K562 (cell line): ENCODE measurements around the gene LBH. TPM values are rescaled to one million over a fixed set of nuclear protein-coding genes. Genes with fewer than 3 reads are reported as not detected.

Experiments used
- ATAC-seq: fragments of 200-7000 bp; cut with Tn5 transposase; 3 replicates; pipeline ENCODE4 v1.9.1; 2020; ENCODE audit warnings: moderate library complexity
- BruUV-seq: library from RNA; stranded (reverse); fragments of 400-500 nt; replicated peaks from 2 replicates; lab custom pipeline; 2021; lab: Mats Ljungman, UMichigan
- CTCF ChIA-PET: fragments of 300-600 bp; formaldehyde crosslinking; extraction: SDS; loops from one replicate; lab custom pipeline; 2021; ENCODE audit warnings: low intra/inter-chr PET ratio; lab: Yijun Ruan, JAX
- POLR2A ChIA-PET: fragments of 300-600, 350-650 bp; sonication (Branson Sonifier 250); formaldehyde crosslinking; extraction: SDS; loops from one replicate; lab custom pipeline; 2021; ENCODE audit warnings: antibody characterized with exemption, inconsistent platforms; lab: Yijun Ruan, JAX
- DNase-seq, 4 experiments: peaks; one replicate each; pipeline versions ENCODE4 v3.0.0 to v3.0.0-alpha.2; 2011 to 2018; ENCODE audit warnings: low spot score in 3 of 4, mixed read lengths in 3 of 4; ENCODE audit errors: extremely low read depth in 1 of 4
- FAIRE-seq: peaks from 2 replicates; lab custom pipeline; 2011; peaks lifted over from hg19 to GRCh38; lab: Jason Lieb, UNC
- H2AFZ ChIP-seq: 2 replicates; pipeline ENCODE4 v1.6.0; 2011; ENCODE audit warnings: low read depth, low read length, control low read depth, inconsistent platforms
- H3K27ac ChIP-seq: fragments of 200-600 bp; 3 replicates; pipeline ENCODE4 v1.8.0; 2011; ENCODE audit warnings: low read depth, mild to moderate bottlenecking, control low read depth, inconsistent platforms, low read length, moderate library complexity, mixed read lengths; ENCODE audit errors: extremely low read depth
- H3K27me3 ChIP-seq, 2 experiments: fragments of 300-600 bp in 1 of 2; 2 replicates in 1 of 2; 3 replicates in 1 of 2; pipeline versions ENCODE4 v1.6.0 to v1.8.0; 2011; ENCODE audit warnings: inconsistent platforms in 2 of 2, low read length in 2 of 2, mild to moderate bottlenecking in 1 of 2, mixed read lengths in 1 of 2, moderate library complexity in 1 of 2; ENCODE audit not compliant: control insufficient read depth in 2 of 2, insufficient read depth in 2 of 2
- H3K36me3 ChIP-seq: fragments of 300-600 bp; 3 replicates; pipeline ENCODE4 v1.8.0; 2011; ENCODE audit warnings: mild to moderate bottlenecking, low read length, inconsistent platforms; ENCODE audit not compliant: control insufficient read depth, insufficient read depth
- H3K4me1 ChIP-seq, 2 experiments: fragments of 200-600 bp in 1 of 2; replicated peaks in 1 of 2; 2 replicates in 1 of 2; 3 replicates in 1 of 2; pipeline versions ENCODE4 v1.5.1 to v1.8.0; 2011; ENCODE audit warnings: inconsistent platforms in 2 of 2, low read length in 2 of 2, mild to moderate bottlenecking in 1 of 2, mixed read lengths in 1 of 2, moderate library complexity in 1 of 2; ENCODE audit not compliant: control insufficient read depth in 2 of 2, insufficient read depth in 2 of 2
- H3K4me2 ChIP-seq: 2 replicates; pipeline ENCODE4 v1.6.1; 2011; ENCODE audit warnings: low read length, control low read depth, inconsistent platforms, mixed read lengths; ENCODE audit not compliant: insufficient read depth
- H3K4me3 ChIP-seq: fragments of 200-600 bp; sonication (generic), shearing (Covaris generic); 2 replicates; pipeline ENCODE4 v1.5.1; 2016; ENCODE audit warnings: control low read depth, inconsistent platforms
- H3K79me2 ChIP-seq: fragments of 200-600 bp; 3 replicates; pipeline ENCODE4 v1.8.0; 2011; ENCODE audit warnings: low read length, inconsistent platforms; ENCODE audit not compliant: control insufficient read depth, insufficient read depth
- H3K9ac ChIP-seq, 2 experiments: 2 replicates each; pipeline versions ENCODE4 v1.6.0 to v1.6.1; 2011; ENCODE audit warnings: low read depth in 2 of 2, low read length in 2 of 2, control low read depth in 1 of 2, inconsistent platforms in 1 of 2, mild to moderate bottlenecking in 1 of 2, mixed read lengths in 1 of 2; ENCODE audit not compliant: insufficient read depth in 1 of 2
- H3K9me1 ChIP-seq: one replicate; pipeline ENCODE4 v1.6.0; 2011; ENCODE audit warnings: inconsistent platforms, mild to moderate bottlenecking, low read length, moderate library complexity; ENCODE audit not compliant: control insufficient read depth, insufficient read depth
- H3K9me3 ChIP-seq: replicated peaks from 2 replicates; pipeline ENCODE4 v1.5.1; 2011; ENCODE audit warnings: low read depth, low read length, inconsistent platforms; ENCODE audit not compliant: control insufficient read depth, insufficient read depth
- H4K20me1 ChIP-seq: replicated peaks from 2 replicates; pipeline ENCODE4 v1.6.1; 2011; ENCODE audit warnings: low read length, inconsistent platforms, mixed read lengths; ENCODE audit not compliant: control insufficient read depth, insufficient read depth
- ARID1B ChIP-seq: fragments of 450-650 bp; IDR thresholded peaks from 2 replicates; pipeline ENCODE4 v1.6.1; 2016; ENCODE audit warnings: antibody characterized with exemption, mild to moderate bottlenecking, inconsistent platforms
- HMGXB4 ChIP-seq: sonication (generic); formaldehyde crosslinking; IDR thresholded peaks from 2 replicates; pipeline ENCODE4 v1.8.1; 2023; ENCODE audit warnings: mild to moderate bottlenecking, missing genetic modification reagents
- HNRNPL ChIP-seq: fragments of 200-400 bp; formaldehyde crosslinking; IDR thresholded peaks from 2 replicates; pipeline ENCODE4 v1.6.1; 2017; ENCODE audit warnings: low read depth, mild to moderate bottlenecking, low read length
- KDM1A ChIP-seq, 2 experiments: fragments of 450-650 bp; IDR thresholded peaks; 2 replicates each; pipeline ENCODE4 v1.6.1; 2016; ENCODE audit warnings: mild to moderate bottlenecking in 2 of 2
- MECOM ChIP-seq: fragments of 250-450 bp; sonication (Bioruptor Pico); IDR thresholded peaks from 2 replicates; pipeline ENCODE4 v1.8.0; 2022; ENCODE audit warnings: inconsistent platforms
- PBX2 ChIP-seq, 2 experiments: IDR thresholded peaks in 1 of 2; conservative IDR thresholded peaks in 1 of 2; 2 replicates each; pipeline ENCODE4 v1.6.1; 2016; ENCODE audit warnings: low read depth in 2 of 2, mild to moderate bottlenecking in 1 of 2, missing compliant biosample characterization in 1 of 2, missing genetic modification characterization in 1 of 2, moderate library complexity in 1 of 2
- PHF20 ChIP-seq: fragments of 450-650 bp; IDR thresholded peaks from 2 replicates; pipeline ENCODE4 v1.6.1; 2018; ENCODE audit not compliant: partially characterized antibody
- RBM22 ChIP-seq: fragments of 200-400 bp; formaldehyde crosslinking; IDR thresholded peaks from 2 replicates; pipeline ENCODE4 v1.6.1; 2018; ENCODE audit warnings: low read length, low read depth; ENCODE audit not compliant: poor library complexity, severe bottlenecking
- SRSF9 ChIP-seq: fragments of 200-400 bp; formaldehyde crosslinking; IDR thresholded peaks from 2 replicates; pipeline ENCODE4 v1.6.1; 2017; ENCODE audit warnings: low read depth, low read length, borderline replicate concordance
- ZFP36 ChIP-seq: fragments of 150-350 bp; IDR thresholded peaks from 2 replicates; pipeline ENCODE4 v1.6.1; 2018; ENCODE audit warnings: low read length, low read depth; ENCODE audit not compliant: partially characterized antibody
- ZKSCAN8 ChIP-seq: fragments of 200-800 bp; sonication (Bioruptor generic); IDR thresholded peaks from 2 replicates; pipeline ENCODE4 v1.6.1; 2016; ENCODE audit warnings: missing genetic modification characterization, missing compliant biosample characterization
- ZNF324 ChIP-seq: fragments of 250-450 bp; sonication (Bioruptor Pico); IDR thresholded peaks from 2 replicates; pipeline ENCODE4 v1.4.0; 2020; ENCODE audit warnings: mild to moderate bottlenecking
- ZNF398 ChIP-seq: fragments of 250-450 bp; sonication (Bioruptor Pico); IDR thresholded peaks from 2 replicates; pipeline ENCODE4 v1.8.0; 2021; ENCODE audit warnings: moderate library complexity, mild to moderate bottlenecking, inconsistent platforms
- WGBS: fragments of 100-300 bp; shearing (Covaris generic); methylation state at CpG from one replicate; pipeline ENCODE4 v1.1.6; 2016; ENCODE audit warnings: low coverage, mixed read lengths; ENCODE audit not compliant: insufficient coverage; ENCODE audit errors: missing lambda C conversion rate; 5-methylcytosine and 5-hydroxymethylcytosine counted together
- in situ Hi-C: fragments of 300-500 bp; cut with MboI; formaldehyde crosslinking; loops from 4 replicates; pipeline ENCODE4 v1.15.0; 2018; ENCODE audit warnings: inconsistent platforms, mixed read lengths
- intact Hi-C: fragments of 100-400 bp; cut with micrococcal nuclease; formaldehyde crosslinking; loops from 2 replicates; pipeline ENCODE4 v1.14.2; 2022
- polyA plus RNA-seq, 8 experiments: library from polyadenylated mRNA; depleted of rRNA in 4 of 8; stranded (reverse) in 5 of 8; unstranded in 3 of 8; fragments of >200 nt; fragmentation: Nextera tagmentation in 2 of 8; fragmentation: Illumina TruSeq in 1 of 8; extraction: Ambion mirVana in 2 of 8; extraction: Trizol in 1 of 8; gene quantifications; 2 replicates each; pipeline versions ENCODE4 v1.2.1 to v1.2.3, GENCODE V29; 2011 to 2014; ENCODE audit warnings: inconsistent platforms in 1 of 8, missing spikeins in 1 of 8
- total RNA-seq, 7 experiments: library from RNA; depleted of rRNA in 6 of 7; stranded (reverse); fragments of >200 nt in 6 of 7; fragmentation: Illumina TruSeq in 2 of 7; extraction: Trizol in 2 of 7; gene quantifications; 2 replicates each; pipeline versions ENCODE4 v1.2.1 to v1.2.3, GENCODE V29; 2011 to 2021; ENCODE audit warnings: low replicate concordance in 1 of 7

LBH gene
- total and polyA plus RNA-seq, 9 of the 15 experiments (the other 6 are each of a cell fraction or from before 2014, with no cell fraction given) = 3.1 to 13.4 (median 7.4) TPM

- 80% methylated on average over 11 of the region's 13 CpGs for WGBS
- no peak overlapping the region for H3K4me2 ChIP-seq
- H2AFZ ChIP-seq = peak overlapping the region; percentile 94; the same call in 1 of the 2 replicates
- H4K20me1 ChIP-seq = no peaks in the 10 kb centered on the region
- TF ChIP-seq RBM22 (no peak), ZNF398 (CRISPR knock-in tag) (no peak), ZKSCAN8 (no peak), KDM1A (IDR thresholded peaks at IDR 0.05) (no peak), PBX2 (CRISPR knock-in tag; IDR thresholded peaks at IDR 0.05; ENCODE audit: low read depth) (no peak), PBX2 (tag; conservative IDR thresholded peaks at IDR 0.05; ENCODE audit: low read depth) (no peak), SRSF9 (no peak), HNRNPL (no peak), ARID1B (no peak), ZNF324 (CRISPR knock-in tag) (no peak), ZFP36 (no peak), MECOM (CRISPR knock-in tag) (no peak), HMGXB4 (no peak), PHF20 (no peak)
- H3K9ac ChIP-seq = no peak overlapping the region
- no peaks in the 10 kb centered on the region for H3K27me3 ChIP-seq
- H3K79me2 ChIP-seq = no peaks in the 10 kb centered on the region
- POLR2A ChIA-PET = interaction anchor here (0.6 to 1.1 kb wide), 3 partner anchors 40 to 621 kb away, joined by 3 read pairs; no protein-coding TSS in a partner anchor
- H3K27ac ChIP-seq = no peak overlapping the region; the same call in 2 of the 3 replicates
- H3K9me1 ChIP-seq = no peaks in the 10 kb centered on the region
- ATAC-seq = no peak
- CTCF ChIA-PET = no interaction called here
- no TSS peak for BruUV-seq
- no peaks in the 10 kb centered on the region for H3K36me3 ChIP-seq
- H3K4me3 ChIP-seq = no peak overlapping the region
- peaks cover 42 to 50% of the 10 kb centered on the region in 2 experiments; a peak in 4 of 5 replicates for H3K4me1 ChIP-seq
- in situ Hi-C loops (no loop called here), intact Hi-C loops (no loop called here)
- no peak for FAIRE-seq
- H3K9me3 ChIP-seq = no peaks in the 10 kb centered on the region
- DNase-seq = no peak
These were observed 40.7 kb upstream of the LBH start for GRCh38 chr2:30190637-30191036.
